K562 (cell line): ENCODE data around the gene PTPN1. TPM values are rescaled to one million over a fixed set of nuclear protein-coding genes. Genes with fewer than 3 reads are reported as not detected.

Experiments used
- ATAC-seq: fragments of 200-7000 bp; cut with Tn5 transposase; 3 replicates; pipeline ENCODE4 v1.9.1; 2020; ENCODE audit warnings: moderate library complexity
- BruUV-seq: library from RNA; stranded (reverse); fragments of 400-500 nt; replicated peaks from 2 replicates; lab custom pipeline; 2021; lab: Mats Ljungman, UMichigan
- CTCF ChIA-PET: fragments of 300-600 bp; formaldehyde crosslinking; extraction: SDS; loops from one replicate; lab custom pipeline; 2021; ENCODE audit warnings: low intra/inter-chr PET ratio; lab: Yijun Ruan, JAX
- POLR2A ChIA-PET: fragments of 300-600, 350-650 bp; sonication (Branson Sonifier 250); formaldehyde crosslinking; extraction: SDS; loops from one replicate; lab custom pipeline; 2021; ENCODE audit warnings: antibody characterized with exemption, inconsistent platforms; lab: Yijun Ruan, JAX
- DNase-seq, 4 experiments: peaks; one replicate each; pipeline versions ENCODE4 v3.0.0 to v3.0.0-alpha.2; 2011 to 2018; ENCODE audit warnings: low spot score in 3 of 4, mixed read lengths in 3 of 4; ENCODE audit errors: extremely low read depth in 1 of 4
- FAIRE-seq: peaks from 2 replicates; lab custom pipeline; 2011; peaks lifted over from hg19 to GRCh38; lab: Jason Lieb, UNC
- H2AFZ ChIP-seq: 2 replicates; pipeline ENCODE4 v1.6.0; 2011; ENCODE audit warnings: low read depth, low read length, control low read depth, inconsistent platforms
- H3K27ac ChIP-seq: fragments of 200-600 bp; 3 replicates; pipeline ENCODE4 v1.8.0; 2011; ENCODE audit warnings: low read depth, mild to moderate bottlenecking, control low read depth, inconsistent platforms, low read length, moderate library complexity, mixed read lengths; ENCODE audit errors: extremely low read depth
- H3K27me3 ChIP-seq, 2 experiments: fragments of 300-600 bp in 1 of 2; 2 replicates in 1 of 2; 3 replicates in 1 of 2; pipeline versions ENCODE4 v1.6.0 to v1.8.0; 2011; ENCODE audit warnings: inconsistent platforms in 2 of 2, low read length in 2 of 2, mild to moderate bottlenecking in 1 of 2, mixed read lengths in 1 of 2, moderate library complexity in 1 of 2; ENCODE audit not compliant: control insufficient read depth in 2 of 2, insufficient read depth in 2 of 2
- H3K36me3 ChIP-seq: fragments of 300-600 bp; 3 replicates; pipeline ENCODE4 v1.8.0; 2011; ENCODE audit warnings: mild to moderate bottlenecking, low read length, inconsistent platforms; ENCODE audit not compliant: control insufficient read depth, insufficient read depth
- H3K4me1 ChIP-seq, 2 experiments: fragments of 200-600 bp in 1 of 2; replicated peaks in 1 of 2; 2 replicates in 1 of 2; 3 replicates in 1 of 2; pipeline versions ENCODE4 v1.5.1 to v1.8.0; 2011; ENCODE audit warnings: inconsistent platforms in 2 of 2, low read length in 2 of 2, mild to moderate bottlenecking in 1 of 2, mixed read lengths in 1 of 2, moderate library complexity in 1 of 2; ENCODE audit not compliant: control insufficient read depth in 2 of 2, insufficient read depth in 2 of 2
- H3K4me2 ChIP-seq: 2 replicates; pipeline ENCODE4 v1.6.1; 2011; ENCODE audit warnings: low read length, control low read depth, inconsistent platforms, mixed read lengths; ENCODE audit not compliant: insufficient read depth
- H3K4me3 ChIP-seq: fragments of 200-600 bp; sonication (generic), shearing (Covaris generic); 2 replicates; pipeline ENCODE4 v1.5.1; 2016; ENCODE audit warnings: control low read depth, inconsistent platforms
- H3K79me2 ChIP-seq: fragments of 200-600 bp; 3 replicates; pipeline ENCODE4 v1.8.0; 2011; ENCODE audit warnings: low read length, inconsistent platforms; ENCODE audit not compliant: control insufficient read depth, insufficient read depth
- H3K9ac ChIP-seq, 2 experiments: 2 replicates each; pipeline versions ENCODE4 v1.6.0 to v1.6.1; 2011; ENCODE audit warnings: low read depth in 2 of 2, low read length in 2 of 2, control low read depth in 1 of 2, inconsistent platforms in 1 of 2, mild to moderate bottlenecking in 1 of 2, mixed read lengths in 1 of 2; ENCODE audit not compliant: insufficient read depth in 1 of 2
- H3K9me1 ChIP-seq: one replicate; pipeline ENCODE4 v1.6.0; 2011; ENCODE audit warnings: inconsistent platforms, mild to moderate bottlenecking, low read length, moderate library complexity; ENCODE audit not compliant: control insufficient read depth, insufficient read depth
- H3K9me3 ChIP-seq: replicated peaks from 2 replicates; pipeline ENCODE4 v1.5.1; 2011; ENCODE audit warnings: low read depth, low read length, inconsistent platforms; ENCODE audit not compliant: control insufficient read depth, insufficient read depth
- H4K20me1 ChIP-seq: replicated peaks from 2 replicates; pipeline ENCODE4 v1.6.1; 2011; ENCODE audit warnings: low read length, inconsistent platforms, mixed read lengths; ENCODE audit not compliant: control insufficient read depth, insufficient read depth
- AFF4 ChIP-seq: sonication (generic); formaldehyde crosslinking; IDR thresholded peaks from 2 replicates; pipeline ENCODE4 v1.8.0; 2023; ENCODE audit warnings: mild to moderate bottlenecking, missing genetic modification reagents
- ATF1 ChIP-seq, 2 experiments: fragments of 450-650 bp in 1 of 2; IDR thresholded peaks; 2 replicates each; pipeline ENCODE4 v1.6.1; 2016; ENCODE audit warnings: missing compliant biosample characterization in 1 of 2, missing genetic modification characterization in 1 of 2
- ATF7 ChIP-seq: fragments of 450-650 bp; IDR thresholded peaks from 2 replicates; pipeline ENCODE4 v1.7.1; 2014; ENCODE audit warnings: mild to moderate bottlenecking, moderate library complexity
- BCOR ChIP-seq: fragments of 450-650 bp; IDR thresholded peaks from 2 replicates; pipeline ENCODE4 v1.6.1; 2016
- COPS2 ChIP-seq: fragments of 450-650 bp; conservative IDR thresholded peaks from 2 replicates; pipeline ENCODE4 v1.6.1; 2016; ENCODE audit warnings: mild to moderate bottlenecking, moderate library complexity
- DNMT1 ChIP-seq: fragments of 450-650 bp; IDR thresholded peaks from 2 replicates; pipeline ENCODE4 v1.6.1; 2016; ENCODE audit warnings: antibody characterized with exemption, mild to moderate bottlenecking
- HBP1 ChIP-seq: fragments of 450-650 bp; formaldehyde crosslinking; IDR thresholded peaks from 2 replicates; pipeline ENCODE4 v1.4.0; 2022; ENCODE audit warnings: missing genetic modification characterization
- HEY1 ChIP-seq: fragments of 250-450 bp; sonication (Bioruptor Pico); IDR thresholded peaks from 2 replicates; pipeline ENCODE4 v1.5.0; 2020; ENCODE audit warnings: mild to moderate bottlenecking, moderate library complexity, borderline replicate concordance
- KDM1A ChIP-seq, 2 experiments: fragments of 450-650 bp; IDR thresholded peaks; 2 replicates each; pipeline ENCODE4 v1.6.1; 2016; ENCODE audit warnings: mild to moderate bottlenecking in 2 of 2
- KLF10 ChIP-seq: fragments of 250-450 bp; sonication (Bioruptor Pico); IDR thresholded peaks from 2 replicates; pipeline ENCODE4 v1.6.1; 2021; ENCODE audit warnings: matching md5 sums
- MAFG ChIP-seq: fragments of 450-650 bp; conservative IDR thresholded peaks from 2 replicates; pipeline ENCODE4 v1.6.1; 2016; ENCODE audit warnings: missing genetic modification characterization, missing compliant biosample characterization
- NFIC ChIP-seq: fragments of 450-650 bp; IDR thresholded peaks from 2 replicates; pipeline ENCODE4 v1.6.1; 2017; ENCODE audit warnings: mild to moderate bottlenecking, inconsistent platforms
- PHF8 ChIP-seq: fragments of 200-600 bp; sonication (generic); IDR thresholded peaks from 2 replicates; pipeline ENCODE4 v1.6.1; 2012; ENCODE audit warnings: mixed run types, mild to moderate bottlenecking, inconsistent platforms, low read length, moderate library complexity, borderline replicate concordance
- SMARCA5 ChIP-seq: fragments of 450-650 bp; IDR thresholded peaks from 2 replicates; pipeline ENCODE4 v1.6.1; 2016
- ZNF121 ChIP-seq: sonication (generic); formaldehyde crosslinking; conservative IDR thresholded peaks from 2 replicates; pipeline ENCODE4 v1.8.0; 2022; ENCODE audit warnings: missing genetic modification reagents
- ZNF146 ChIP-seq: IDR thresholded peaks from one replicate; pipeline ENCODE4 v1.6.1; 2018; ENCODE audit warnings: missing compliant biosample characterization; ENCODE audit not compliant: unreplicated experiment
- ZNF584 ChIP-seq: fragments of 200-800 bp; sonication (Bioruptor generic); IDR thresholded peaks from 2 replicates; pipeline ENCODE4 v1.6.1; 2016; ENCODE audit warnings: low read depth, mild to moderate bottlenecking, missing genetic modification characterization, missing compliant biosample characterization
- ZNF589 ChIP-seq: fragments of 200-800 bp; sonication (Bioruptor generic); IDR thresholded peaks from 2 replicates; pipeline ENCODE4 v1.6.1; 2016; ENCODE audit warnings: low read depth, missing genetic modification characterization, missing compliant biosample characterization
- WGBS: fragments of 100-300 bp; shearing (Covaris generic); methylation state at CpG from one replicate; pipeline ENCODE4 v1.1.6; 2016; ENCODE audit warnings: low coverage, mixed read lengths; ENCODE audit not compliant: insufficient coverage; ENCODE audit errors: missing lambda C conversion rate; 5-methylcytosine and 5-hydroxymethylcytosine counted together
- in situ Hi-C: fragments of 300-500 bp; cut with MboI; formaldehyde crosslinking; loops from 4 replicates; pipeline ENCODE4 v1.15.0; 2018; ENCODE audit warnings: inconsistent platforms, mixed read lengths
- intact Hi-C: fragments of 100-400 bp; cut with micrococcal nuclease; formaldehyde crosslinking; loops from 2 replicates; pipeline ENCODE4 v1.14.2; 2022
- polyA plus RNA-seq, 8 experiments: library from polyadenylated mRNA; depleted of rRNA in 4 of 8; stranded (reverse) in 5 of 8; unstranded in 3 of 8; fragments of >200 nt; fragmentation: Nextera tagmentation in 2 of 8; fragmentation: Illumina TruSeq in 1 of 8; extraction: Ambion mirVana in 2 of 8; extraction: Trizol in 1 of 8; gene quantifications; 2 replicates each; pipeline versions ENCODE4 v1.2.1 to v1.2.3, GENCODE V29; 2011 to 2014; ENCODE audit warnings: inconsistent platforms in 1 of 8, missing spikeins in 1 of 8
- total RNA-seq, 7 experiments: library from RNA; depleted of rRNA in 6 of 7; stranded (reverse); fragments of >200 nt in 6 of 7; fragmentation: Illumina TruSeq in 2 of 7; extraction: Trizol in 2 of 7; gene quantifications; 2 replicates each; pipeline versions ENCODE4 v1.2.1 to v1.2.3, GENCODE V29; 2011 to 2021; ENCODE audit warnings: low replicate concordance in 1 of 7

The PTPN1 gene
- total and polyA plus RNA-seq, 9 of the 15 experiments (the other 6 are each of a cell fraction or from before 2014, with no cell fraction given) = 11.0 to 85.3 (median 54.0) TPM

GRCh38 chr20:50491926-50492634 is 18.1 kb upstream of the PTPN1 start:
- Histone ChIP-seq H3K4me3 (no peak overlapping the region), H3K4me2 (peak overlapping the region; percentile 39; the same call in 1 of the 2 replicates), H3K4me1 (peaks cover 4 to 11% of the 10 kb centered on the region in 2 experiments; a peak in 4 of 5 replicates), H3K9me1 (no peaks in the 10 kb centered on the region), H3K36me3 (no peaks in the 10 kb centered on the region), H2AFZ (peak overlapping the region; percentile 76), H3K79me2 (no peaks in the 10 kb centered on the region), H3K27ac (0 out of 3 replicates have a peak overlapping the region, but pooled peaks have one; percentile 10), H4K20me1 (no peaks in the 10 kb centered on the region), H3K27me3 (no peaks in the 10 kb centered on the region), H3K9me3 (no peaks in the 10 kb centered on the region), H3K9ac (peak overlapping the region in 1 of 2 experiments; percentile 11; a peak in 1 of 4 replicates)
- ChIA-PET CTCF (interaction anchor here (0.6 kb wide), 1 partner anchor 14 kb away, joined by 3 read pairs; no protein-coding TSS in a partner anchor), POLR2A (interaction anchor here (0.5 to 1.9 kb wide), 3 partner anchors 8 to 61 kb away, joined by 3 to 7 read pairs (median 6); partner anchors contain the start of gene PTPN1)
- in situ Hi-C loops = no loop called here
- no peak for FAIRE-seq
- WGBS = 35% methylated on average over 6 of the region's 8 CpGs
- no TSS peak for BruUV-seq
- no peak for DNase-seq
- intact Hi-C loops = no loop called here
- TF ChIP-seq PHF8 (no peak), ZNF146 (CRISPR knock-in tag) (no peak), ATF1 (CRISPR knock-in tag; IDR thresholded peaks at IDR 0.05) (no peak), ATF1 (tag; IDR thresholded peaks at IDR 0.05) (0 out of 2 replicates have a peak, but pooled peaks have one; percentile 20), NFIC (peak; percentile 57), ZNF584 (CRISPR knock-in tag) (no peak), ZNF121 (peak; percentile 98), COPS2 (no peak), AFF4 (CRISPR knock-in tag) (0 out of 2 replicates have a peak, but pooled peaks have one; percentile 29), KDM1A (IDR thresholded peaks at IDR 0.05) (0 out of 4 replicates have a peak, but pooled peaks of 1 of the 2 experiments have one; percentile 27), SMARCA5 (0 out of 2 replicates have a peak, but pooled peaks have one; percentile 52), ATF7 (0 out of 2 replicates have a peak, but pooled peaks have one; percentile 11), BCOR (peak; percentile 53; the same call in 1 of the 2 replicates), MAFG (tag) (0 out of 2 replicates have a peak, but pooled peaks have one; percentile 16), ZNF589 (CRISPR knock-in tag) (0 out of 2 replicates have a peak, but pooled peaks have one; percentile 32), DNMT1 (no peak), HBP1 (no peak), HEY1 (CRISPR knock-in tag) (no peak), KLF10 (CRISPR knock-in tag) (no peak)
- ATAC-seq = peak; percentile 36; the same call in 2 of the 3 replicates
